ENCODE measurements around the gene ACBD4.

DNA sequence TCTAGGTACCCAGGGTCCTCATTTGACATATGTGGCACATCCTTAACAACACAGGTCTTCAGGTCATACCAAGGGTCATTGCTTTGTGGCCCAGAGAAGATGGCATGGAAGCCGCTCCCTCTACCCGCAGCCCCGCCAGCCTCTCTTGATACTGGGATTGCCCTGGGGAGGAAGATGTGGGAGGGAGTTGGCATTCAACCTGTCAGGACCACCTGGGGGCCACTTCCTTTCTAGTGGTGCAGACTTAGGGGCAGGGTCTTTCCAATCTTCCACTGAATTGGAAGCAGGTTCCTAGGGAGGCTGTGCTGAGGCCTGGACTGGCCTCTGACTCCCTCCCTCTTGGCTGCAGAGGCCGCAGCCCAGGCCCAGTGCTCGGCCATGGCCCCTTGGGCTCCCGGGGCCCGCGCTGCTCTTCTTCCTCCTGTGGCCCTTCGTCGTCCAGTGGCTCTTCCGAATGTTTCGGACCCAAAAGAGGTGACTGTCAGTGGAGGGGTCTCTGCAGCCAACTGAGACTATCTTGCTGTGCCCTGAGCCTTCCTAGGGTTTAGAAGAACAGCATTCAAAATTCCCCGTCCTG, 7.7 kb downstream of the ACBD4 start:
- TF ChIP-seq EZH2 (IDR thresholded peaks at IDR 0.05), result no peak
- TF ChIP-seq POLR2AphosphoS5 (IDR thresholded peaks at IDR 0.05; ENCODE audit: borderline replicate concordance, low read depth, low read length), result no peak
- no peak for TF ChIP-seq FOXP2 (optimal IDR thresholded peaks at IDR 0.05; ENCODE audit: control extremely low read depth, extremely low read length, insufficient read depth)
